Neural cell (in vitro differentiated cells): Measurements from ENCODE around the gene PES1.

ENCODE experiments used
- CTCF ChIP-seq: fragments of 450-650 bp; IDR thresholded peaks from 2 replicates; pipeline ENCODE4 v1.5.1; 2014; ENCODE audit warnings: antibody characterized with exemption, mild to moderate bottlenecking, moderate library complexity; ENCODE audit not compliant: poor library complexity, severe bottlenecking
- EP300 ChIP-seq: fragments of 450-650 bp; conservative IDR thresholded peaks from 2 replicates; pipeline ENCODE4 v1.6.1; 2014; ENCODE audit warnings: antibody characterized with exemption, mild to moderate bottlenecking, moderate library complexity; ENCODE audit not compliant: poor library complexity, severe bottlenecking
- POLR2AphosphoS5 ChIP-seq: IDR thresholded peaks from 2 replicates; pipeline ENCODE4 v1.6.1; 2012
- REST ChIP-seq: IDR thresholded peaks from 2 replicates; pipeline ENCODE4 v1.6.1; 2012; ENCODE audit warnings: borderline replicate concordance

GRCh38 chr22:30559889-30560288 lies 31.8 kb downstream of the PES1 start:
- TF ChIP-seq CTCF (no peak), POLR2AphosphoS5 (no peak), REST (no peak), EP300 (no peak)
